Measurements from ENCODE around the gene EVI5. TPM values are rescaled to one million over a fixed set of nuclear protein-coding genes. Genes with fewer than 3 reads are reported as not detected.
"Not testable (repeated sequence)": the region's sequence is repeated elsewhere in the genome, so short reads cannot be mapped to it uniquely, and the experiment has no call there.

EVI5 gene
- total and polyA plus RNA-seq, 2 experiments from 2014 or later: 16.3 to 30.8 TPM

- DNase-seq (ENCODE audit: low read depth in 1 of 2, low spot score in 1 of 2): no peak
- no peak overlapping the region for H3K4me3 ChIP-seq
- H3K27me3 ChIP-seq: no peaks in the 10 kb centered on the region
- no peak overlapping the region for H3K27ac ChIP-seq
- H3K9me3 ChIP-seq (ENCODE audit: low read depth): no peaks in the 10 kb centered on the region
- H3K36me3 ChIP-seq: no peaks in the 10 kb centered on the region
- H3K4me1 ChIP-seq (ENCODE audit: low read depth): no peaks in the 10 kb centered on the region
- no peak for TF ChIP-seq CTCF (IDR thresholded peaks at IDR 0.05; ENCODE audit: low read depth, low read length)
These were observed 248.5 kb downstream of the EVI5 start for GRCh38 chr1:92536211-92536979.

- H3K27ac ChIP-seq; H3K36me3 ChIP-seq; H3K4me1 ChIP-seq (ENCODE audit: low read depth); DNase-seq (ENCODE audit: low read depth in 1 of 2, low spot score in 1 of 2); H3K4me3 ChIP-seq; H3K9me3 ChIP-seq (ENCODE audit: low read depth); H3K27me3 ChIP-seq: not testable (repeated sequence)
These were observed 252.5 kb downstream of the EVI5 start for GRCh38 chr1:92532371-92532770.

GRCh38 chr1:92531939-92532338, 253.0 kb downstream of the EVI5 start:
- H3K4me1 ChIP-seq (ENCODE audit: low read depth); DNase-seq (ENCODE audit: low read depth in 1 of 2, low spot score in 1 of 2); H3K27me3 ChIP-seq; H3K4me3 ChIP-seq; H3K9me3 ChIP-seq (ENCODE audit: low read depth); H3K36me3 ChIP-seq; H3K27ac ChIP-seq: not testable (repeated sequence)

- DNase-seq (ENCODE audit: low read depth in 1 of 2, low spot score in 1 of 2): no peak
- H3K36me3 ChIP-seq: no peaks in the 10 kb centered on the region
- H3K9me3 ChIP-seq (ENCODE audit: low read depth): no peaks in the 10 kb centered on the region
- H3K27me3 ChIP-seq: no peaks in the 10 kb centered on the region
- TF ChIP-seq CTCF (IDR thresholded peaks at IDR 0.05; ENCODE audit: low read depth, low read length): no peak
- no peaks in the 10 kb centered on the region for H3K4me1 ChIP-seq (ENCODE audit: low read depth)
- H3K4me3 ChIP-seq: no peak overlapping the region
- no peak overlapping the region for H3K27ac ChIP-seq
These were observed 257.2 kb downstream of the EVI5 start for GRCh38 chr1:92527670-92528069.

GRCh38 chr1:92524944-92525590, 259.8 kb downstream of the EVI5 start:
- not testable (repeated sequence) for DNase-seq (ENCODE audit: low read depth in 1 of 2, low spot score in 1 of 2); H3K27me3 ChIP-seq; H3K4me3 ChIP-seq

GRCh38 chr1:92519043-92519442, 265.9 kb downstream of the EVI5 start:
- H3K4me1 ChIP-seq (ENCODE audit: low read depth): no peaks in the 10 kb centered on the region
- no peak overlapping the region for H3K4me3 ChIP-seq
- H3K27me3 ChIP-seq: no peaks in the 10 kb centered on the region
- no peak for TF ChIP-seq CTCF (IDR thresholded peaks at IDR 0.05; ENCODE audit: low read depth, low read length)
- H3K9me3 ChIP-seq (ENCODE audit: low read depth): no peaks in the 10 kb centered on the region
- no peaks in the 10 kb centered on the region for H3K36me3 ChIP-seq
- H3K27ac ChIP-seq: no peak overlapping the region
- DNase-seq (ENCODE audit: low read depth in 1 of 2, low spot score in 1 of 2): no peak

More at GRCh38 chr1:92524944-92525590, 259.8 kb downstream of the EVI5 start:
- not testable (repeated sequence) for H3K36me3 ChIP-seq; H3K27ac ChIP-seq; H3K9me3 ChIP-seq (ENCODE audit: low read depth); H3K4me1 ChIP-seq (ENCODE audit: low read depth)

GRCh38 chr1:92516574-92516973, 268.3 kb downstream of the EVI5 start:
- no peaks in the 10 kb centered on the region for H3K4me1 ChIP-seq (ENCODE audit: low read depth)
- no peak overlapping the region for H3K4me3 ChIP-seq
- DNase-seq (ENCODE audit: low read depth in 1 of 2, low spot score in 1 of 2): no peak
- no peaks in the 10 kb centered on the region for H3K9me3 ChIP-seq (ENCODE audit: low read depth)
- no peaks in the 10 kb centered on the region for H3K27me3 ChIP-seq
- TF ChIP-seq CTCF (IDR thresholded peaks at IDR 0.05; ENCODE audit: low read depth, low read length): no peak
- no peak overlapping the region for H3K27ac ChIP-seq
- no peaks in the 10 kb centered on the region for H3K36me3 ChIP-seq
